Measurements from ENCODE around the gene ZNF610. TPM values are rescaled to one million over a fixed set of nuclear protein-coding genes. Genes with fewer than 3 reads are reported as not detected.

Gene ZNF610
- total and polyA plus RNA-seq, 2 of the 13 experiments (the other 11 are each of a cell fraction or from before 2014, with no cell fraction given), result 0.32 to 0.69 TPM

DNA sequence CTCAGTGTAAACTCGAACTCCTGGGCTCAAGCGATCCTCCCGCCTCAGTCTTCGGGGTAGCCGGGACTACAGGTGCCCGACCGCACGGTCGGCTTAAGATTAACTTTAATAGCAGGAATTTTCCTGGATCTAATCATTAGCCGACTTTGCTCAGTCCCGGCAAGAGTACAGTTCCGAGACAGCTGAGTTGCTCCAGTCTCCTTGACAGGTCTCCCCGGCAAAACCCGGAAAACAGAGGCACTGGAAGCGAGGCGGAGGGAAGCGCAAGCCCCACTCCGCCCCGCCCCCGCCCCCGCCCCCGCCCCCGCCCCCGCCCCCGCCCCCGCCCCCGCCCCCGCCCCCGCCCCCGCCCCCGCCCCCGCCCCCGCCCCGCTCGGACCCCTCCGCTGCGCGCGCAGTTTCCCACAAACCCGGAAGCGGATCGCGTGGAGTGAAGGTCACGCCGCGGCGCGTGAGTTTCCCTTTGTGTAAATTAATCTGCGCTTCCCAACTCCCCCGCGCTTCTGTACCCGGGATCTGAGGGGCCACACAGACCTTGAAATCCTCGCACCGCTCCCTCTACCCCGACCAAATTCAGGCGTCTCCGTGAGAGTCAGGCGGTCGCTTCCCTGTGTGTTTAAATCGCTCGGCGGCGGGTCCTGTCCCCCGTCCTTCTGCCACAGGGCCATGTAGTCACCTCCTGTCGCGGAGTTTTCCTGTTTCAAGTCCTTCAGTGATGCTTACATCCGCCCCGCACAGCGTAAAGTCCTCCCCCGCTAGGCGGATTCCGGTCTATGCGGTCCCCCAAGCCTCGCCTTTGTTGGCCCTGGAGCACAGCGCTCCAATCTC, 39.1 kb upstream of the ZNF610 start, which contains the start of gene ZNF480 (continued):
- peak; percentile 13 to 37; a peak in 1 of 4 replicates for TF ChIP-seq HMGXB4 (CRISPR knock-in tag; IDR thresholded peaks at IDR 0.05; ENCODE audit: borderline replicate concordance in 1 of 2, low read depth in 1 of 2)
- no peak for TF ChIP-seq ZNF382 (CRISPR knock-in tag; IDR thresholded peaks at IDR 0.05; ENCODE audit: borderline replicate concordance)
- no peak for TF ChIP-seq ZNF564 (CRISPR knock-in tag; IDR thresholded peaks at IDR 0.05)
- TF ChIP-seq ZNF24 (IDR thresholded peaks at IDR 0.05), result no peak
- no peak for TF ChIP-seq ZNF670 (CRISPR knock-in tag; IDR thresholded peaks at IDR 0.05; ENCODE audit: borderline replicate concordance)
- TF ChIP-seq LCORL (IDR thresholded peaks at IDR 0.05), result no peak
- TF ChIP-seq LCORL (CRISPR knock-in tag; IDR thresholded peaks at IDR 0.05), result no peak
- TF ChIP-seq ZNF616 (CRISPR knock-in tag; IDR thresholded peaks at IDR 0.05; ENCODE audit: low read depth), result no peak
- TF ChIP-seq ZNF709 (CRISPR knock-in tag; IDR thresholded peaks at IDR 0.05), result no peak
- TF ChIP-seq, protein P1, sequence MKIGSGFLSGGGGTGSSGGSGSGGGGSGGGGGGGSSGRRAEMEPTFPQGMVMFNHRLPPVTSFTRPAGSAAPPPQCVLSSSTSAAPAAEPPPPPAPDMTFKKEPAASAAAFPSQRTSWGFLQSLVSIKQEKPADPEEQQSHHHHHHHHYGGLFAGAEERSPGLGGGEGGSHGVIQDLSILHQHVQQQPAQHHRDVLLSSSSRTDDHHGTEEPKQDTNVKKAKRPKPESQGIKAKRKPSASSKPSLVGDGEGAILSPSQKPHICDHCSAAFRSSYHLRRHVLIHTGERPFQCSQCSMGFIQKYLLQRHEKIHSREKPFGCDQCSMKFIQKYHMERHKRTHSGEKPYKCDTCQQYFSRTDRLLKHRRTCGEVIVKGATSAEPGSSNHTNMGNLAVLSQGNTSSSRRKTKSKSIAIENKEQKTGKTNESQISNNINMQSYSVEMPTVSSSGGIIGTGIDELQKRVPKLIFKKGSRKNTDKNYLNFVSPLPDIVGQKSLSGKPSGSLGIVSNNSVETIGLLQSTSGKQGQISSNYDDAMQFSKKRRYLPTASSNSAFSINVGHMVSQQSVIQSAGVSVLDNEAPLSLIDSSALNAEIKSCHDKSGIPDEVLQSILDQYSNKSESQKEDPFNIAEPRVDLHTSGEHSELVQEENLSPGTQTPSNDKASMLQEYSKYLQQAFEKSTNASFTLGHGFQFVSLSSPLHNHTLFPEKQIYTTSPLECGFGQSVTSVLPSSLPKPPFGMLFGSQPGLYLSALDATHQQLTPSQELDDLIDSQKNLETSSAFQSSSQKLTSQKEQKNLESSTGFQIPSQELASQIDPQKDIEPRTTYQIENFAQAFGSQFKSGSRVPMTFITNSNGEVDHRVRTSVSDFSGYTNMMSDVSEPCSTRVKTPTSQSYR (CRISPR knock-in tag; IDR thresholded peaks at IDR 0.05; ENCODE audit: borderline replicate concordance), result no peak
- TF ChIP-seq CHD2 (IDR thresholded peaks at IDR 0.05; ENCODE audit: low read depth, low read length), result no peak
- no peak for TF ChIP-seq NONO (IDR thresholded peaks at IDR 0.05)
- peak; percentile 63; the same call in 1 of the 2 replicates for TF ChIP-seq NONO (CRISPR knock-in tag; conservative IDR thresholded peaks at IDR 0.05)
- no peak for TF ChIP-seq SCMH1 (CRISPR knock-in tag; IDR thresholded peaks at IDR 0.05; ENCODE audit: borderline replicate concordance)
- TF ChIP-seq ZNF788 (CRISPR knock-in tag; IDR thresholded peaks at IDR 0.05; ENCODE audit: borderline replicate concordance), result no peak
- no peak for TF ChIP-seq KMT2A (CRISPR knock-in tag; IDR thresholded peaks at IDR 0.05)
- TF ChIP-seq ZFP36 (IDR thresholded peaks at IDR 0.05; ENCODE audit: borderline replicate concordance, low read depth, low read length, partially characterized antibody), result no peak
- no peak for TF ChIP-seq ETV5 (CRISPR knock-in tag; IDR thresholded peaks at IDR 0.05; ENCODE audit: borderline replicate concordance)
- no peak for TF ChIP-seq ZFP62 (CRISPR knock-in tag; IDR thresholded peaks at IDR 0.05)
- no peak for TF ChIP-seq ZNF225 (CRISPR knock-in tag; IDR thresholded peaks at IDR 0.05)
- TF ChIP-seq ZHX1 (CRISPR knock-in tag; IDR thresholded peaks at IDR 0.05; ENCODE audit: low read depth), result no peak

Measured in HepG2 (cell line).